Calu3 (cell line): ENCODE results near the gene CTAG1B. TPM values are rescaled to one million over a fixed set of nuclear protein-coding genes. Genes with fewer than 3 reads are reported as not detected.

Experiments used
- BruUV-seq: library from RNA; stranded (reverse); fragments of 400-500 nt; replicated peaks from 2 replicates; lab custom pipeline; 2021; lab: Mats Ljungman, UMichigan
- CTCF ChIA-PET: fragments of 300-600 bp; sonication (Branson Sonifier 250); formaldehyde crosslinking; loops from one replicate; lab custom pipeline; 2022; ENCODE audit warnings: antibody characterized with exemption; lab: Charles Lee
- DNase-seq: peaks from one replicate; pipeline ENCODE4 v3.0.0; 2022
- H3K27ac Mint-ChIP-seq: one replicate; pipeline ENCODE4 v1.8.0; 2022; ENCODE audit warnings: mixed read lengths; ENCODE audit not compliant: unreplicated experiment
- H3K27me3 Mint-ChIP-seq: one replicate; pipeline ENCODE4 v1.8.0; 2022; ENCODE audit warnings: mixed read lengths; ENCODE audit not compliant: unreplicated experiment
- H3K36me3 Mint-ChIP-seq: one replicate; pipeline ENCODE4 v1.8.0; 2022; ENCODE audit warnings: mild to moderate bottlenecking, moderate library complexity, mixed read lengths; ENCODE audit not compliant: insufficient read depth, unreplicated experiment
- H3K4me1 Mint-ChIP-seq: one replicate; pipeline ENCODE4 v1.8.0; 2022; ENCODE audit warnings: mild to moderate bottlenecking, low read depth, mixed read lengths; ENCODE audit not compliant: unreplicated experiment
- H3K4me3 Mint-ChIP-seq: one replicate; pipeline ENCODE4 v1.8.0; 2022; ENCODE audit warnings: mild to moderate bottlenecking, low read depth, moderate library complexity, mixed read lengths; ENCODE audit not compliant: unreplicated experiment
- H3K9me3 Mint-ChIP-seq: one replicate; pipeline ENCODE4 v1.8.0; 2022; ENCODE audit warnings: low read depth, mixed read lengths; ENCODE audit not compliant: unreplicated experiment
- CTCF ChIP-seq: fragments of 200-600 bp; IDR thresholded peaks from one replicate; pipeline ENCODE4 v1.8.0; 2022; ENCODE audit warnings: antibody characterized with exemption; ENCODE audit not compliant: unreplicated experiment
- intact Hi-C: fragments of 100-400 bp; cut with micrococcal nuclease; formaldehyde crosslinking; loops from one replicate; pipeline ENCODE4 v1.10.0; 2022; ENCODE audit not compliant: unreplicated experiment
- total RNA-seq: library from RNA; stranded (reverse); gene quantifications from 2 replicates; pipeline ENCODE4 v1.2.3, GENCODE V29; 2022

CTAG1B gene
- total RNA-seq, 1 experiment from 2014 or later, result not detected

- TF ChIP-seq CTCF, result no peak
- H3K9me3 Mint-ChIP-seq, result peaks cover 2% of the 10 kb centered on the region
- peaks cover 7% of the 10 kb centered on the region for H3K36me3 Mint-ChIP-seq
- no peak overlapping the region for H3K4me3 Mint-ChIP-seq
- H3K27ac Mint-ChIP-seq, result no peak overlapping the region
- H3K27me3 Mint-ChIP-seq, result peaks cover 47% of the 10 kb centered on the region
- DNase-seq, result peak; percentile 54
- H3K4me1 Mint-ChIP-seq, result peaks cover 9% of the 10 kb centered on the region
- intact Hi-C loops, result no loop called here
- CTCF ChIA-PET, result no interaction called here
- BruUV-seq, result no TSS peak
Observed at GRCh38 chrX:154596290-154596929, 22.7 kb downstream of the CTAG1B start.

GRCh38 chrX:154595559-154596249 is 23.4 kb downstream of the CTAG1B start:
- H3K27ac Mint-ChIP-seq, result no peak overlapping the region
- intact Hi-C loops, result no loop called here
- CTCF ChIA-PET, result no interaction called here

GRCh38 chrX:154594491-154594890 is 24.6 kb downstream of the CTAG1B start:
- H3K27ac Mint-ChIP-seq, result no peak overlapping the region
- intact Hi-C loops, result no loop called here
- H3K9me3 Mint-ChIP-seq, result peaks cover 2% of the 10 kb centered on the region
- DNase-seq, result no peak
- no TSS peak for BruUV-seq
- H3K27me3 Mint-ChIP-seq, result peaks cover 49% of the 10 kb centered on the region
- TF ChIP-seq CTCF, result no peak
- peaks cover 9% of the 10 kb centered on the region for H3K4me1 Mint-ChIP-seq
- CTCF ChIA-PET, result no interaction called here
- no peak overlapping the region for H3K4me3 Mint-ChIP-seq
- peaks cover 7% of the 10 kb centered on the region for H3K36me3 Mint-ChIP-seq

More at GRCh38 chrX:154595559-154596249, 23.4 kb downstream of the CTAG1B start:
- peaks cover 7% of the 10 kb centered on the region for H3K36me3 Mint-ChIP-seq
- H3K9me3 Mint-ChIP-seq, result peaks cover 2% of the 10 kb centered on the region
- peaks cover 9% of the 10 kb centered on the region for H3K4me1 Mint-ChIP-seq
- no peak for DNase-seq
- TF ChIP-seq CTCF, result no peak
- no TSS peak for BruUV-seq
- H3K4me3 Mint-ChIP-seq, result no peak overlapping the region
- peaks cover 49% of the 10 kb centered on the region for H3K27me3 Mint-ChIP-seq

- H3K27me3 Mint-ChIP-seq, result peaks cover 49% of the 10 kb centered on the region
- intact Hi-C loops, result no loop called here
- H3K27ac Mint-ChIP-seq, result no peak overlapping the region
- no peak overlapping the region for H3K4me3 Mint-ChIP-seq
- peaks cover 7% of the 10 kb centered on the region for H3K36me3 Mint-ChIP-seq
- peaks cover 2% of the 10 kb centered on the region for H3K9me3 Mint-ChIP-seq
- no peak for TF ChIP-seq CTCF
- no TSS peak for BruUV-seq
- CTCF ChIA-PET, result no interaction called here
- peaks cover 9% of the 10 kb centered on the region for H3K4me1 Mint-ChIP-seq
- DNase-seq, result no peak
Observed at GRCh38 chrX:154593201-154593600, 25.9 kb downstream of the CTAG1B start.
